Measurements from ENCODE around the gene TUBGCP3. TPM values are rescaled to one million over a fixed set of nuclear protein-coding genes. Genes with fewer than 3 reads are reported as not detected.
A peak's percentile ranks its signal among the peaks of the same experiment; 100 is the strongest.

Gene TUBGCP3
- total RNA-seq, 4 donors from 2014 or later = 18.4 to 39.4 (median 27.4) TPM

GRCh38 chr13:112623051-112623711 is 35.2 kb upstream of the TUBGCP3 start:
- ATAC-seq (ENCODE audit: low FRiP score) = no peak
- DNase-seq (ENCODE audit: low spot score) = no peak
- no peak for TF ChIP-seq CTCF (IDR thresholded peaks at IDR 0.05)

GRCh38 chr13:112622375-112622774 is 34.4 kb upstream of the TUBGCP3 start:
- ATAC-seq (ENCODE audit: low FRiP score) (no peak), DNase-seq (ENCODE audit: low spot score) (no peak)
- no peak for TF ChIP-seq CTCF (IDR thresholded peaks at IDR 0.05)

GRCh38 chr13:112619730-112620631 is 32.0 kb upstream of the TUBGCP3 start:
- DNase-seq (ENCODE audit: low spot score) = no peak
- ATAC-seq (ENCODE audit: low FRiP score) = no peak
- TF ChIP-seq CTCF (IDR thresholded peaks at IDR 0.05) = no peak

- no peak for DNase-seq (ENCODE audit: low spot score)
- TF ChIP-seq CTCF (IDR thresholded peaks at IDR 0.05) = no peak
- ATAC-seq (ENCODE audit: low FRiP score) = no peak
Observed at GRCh38 chr13:112618501-112618900, 30.5 kb upstream of the TUBGCP3 start.

- DNase-seq (ENCODE audit: low spot score) = no peak
- no peak for TF ChIP-seq CTCF (IDR thresholded peaks at IDR 0.05)
- peak; percentile 16 for ATAC-seq (ENCODE audit: low FRiP score)
Observed at GRCh38 chr13:112617754-112618375, 29.9 kb upstream of the TUBGCP3 start.

- ATAC-seq (ENCODE audit: low FRiP score) (no peak), DNase-seq (ENCODE audit: low spot score) (no peak)
- no peak for TF ChIP-seq CTCF (IDR thresholded peaks at IDR 0.05)
Observed at GRCh38 chr13:112616586-112617362, 28.8 kb upstream of the TUBGCP3 start.
